Parathyroid adenoma (tissue), 2 donors: Measurements from ENCODE around the gene CTU2.

Experiments used
- H2AFZ ChIP-seq: fragments of 300-600 bp; sonication (generic); one replicate; pipeline ENCODE4 v1.7.0; 2017; ENCODE audit warnings: antibody characterized with exemption, mild to moderate bottlenecking
- H3K27ac ChIP-seq: fragments of 300-600 bp; sonication (generic); one replicate; pipeline ENCODE4 v1.7.0; 2017
- H3K27me3 ChIP-seq: fragments of 300-600 bp; sonication (generic); one replicate; pipeline ENCODE4 v1.7.0; 2017; ENCODE audit warnings: low read length; ENCODE audit not compliant: control insufficient read depth, insufficient read depth
- H3K36me3 ChIP-seq: fragments of 300-600 bp; sonication (generic); one replicate; pipeline ENCODE4 v1.7.0; 2017; ENCODE audit warnings: low read length; ENCODE audit not compliant: control insufficient read depth, insufficient read depth
- H3K4me1 ChIP-seq: fragments of 300-600 bp; sonication (generic); one replicate; pipeline ENCODE4 v1.7.0; 2017; ENCODE audit warnings: control low read depth
- H3K4me2 ChIP-seq: fragments of 300-600 bp; sonication (generic); one replicate; pipeline ENCODE4 v1.7.0; 2017; ENCODE audit warnings: low read length
- H3K4me3 ChIP-seq: fragments of 300-600 bp; sonication (generic); one replicate; pipeline ENCODE4 v1.7.0; 2017; ENCODE audit warnings: low read depth, low read length
- H3K79me2 ChIP-seq: fragments of 300-600 bp; sonication (generic); one replicate; pipeline ENCODE4 v1.7.0; 2017; ENCODE audit warnings: control low read depth
- H3K9ac ChIP-seq: fragments of 300-600 bp; sonication (generic); one replicate; pipeline ENCODE4 v1.7.0; 2017; ENCODE audit warnings: mild to moderate bottlenecking
- H3K9me3 ChIP-seq: fragments of 300-600 bp; sonication (generic); one replicate; pipeline ENCODE4 v1.7.0; 2017; ENCODE audit warnings: low read length; ENCODE audit not compliant: control insufficient read depth
- CTCF ChIP-seq: fragments of 300-600 bp; sonication (generic); IDR thresholded peaks from one replicate; pipeline ENCODE4 v1.7.0; 2017; ENCODE audit warnings: antibody characterized with exemption, mild to moderate bottlenecking
- donor health status: primary hyperparathyroidism.

CTU2 gene

DNA sequence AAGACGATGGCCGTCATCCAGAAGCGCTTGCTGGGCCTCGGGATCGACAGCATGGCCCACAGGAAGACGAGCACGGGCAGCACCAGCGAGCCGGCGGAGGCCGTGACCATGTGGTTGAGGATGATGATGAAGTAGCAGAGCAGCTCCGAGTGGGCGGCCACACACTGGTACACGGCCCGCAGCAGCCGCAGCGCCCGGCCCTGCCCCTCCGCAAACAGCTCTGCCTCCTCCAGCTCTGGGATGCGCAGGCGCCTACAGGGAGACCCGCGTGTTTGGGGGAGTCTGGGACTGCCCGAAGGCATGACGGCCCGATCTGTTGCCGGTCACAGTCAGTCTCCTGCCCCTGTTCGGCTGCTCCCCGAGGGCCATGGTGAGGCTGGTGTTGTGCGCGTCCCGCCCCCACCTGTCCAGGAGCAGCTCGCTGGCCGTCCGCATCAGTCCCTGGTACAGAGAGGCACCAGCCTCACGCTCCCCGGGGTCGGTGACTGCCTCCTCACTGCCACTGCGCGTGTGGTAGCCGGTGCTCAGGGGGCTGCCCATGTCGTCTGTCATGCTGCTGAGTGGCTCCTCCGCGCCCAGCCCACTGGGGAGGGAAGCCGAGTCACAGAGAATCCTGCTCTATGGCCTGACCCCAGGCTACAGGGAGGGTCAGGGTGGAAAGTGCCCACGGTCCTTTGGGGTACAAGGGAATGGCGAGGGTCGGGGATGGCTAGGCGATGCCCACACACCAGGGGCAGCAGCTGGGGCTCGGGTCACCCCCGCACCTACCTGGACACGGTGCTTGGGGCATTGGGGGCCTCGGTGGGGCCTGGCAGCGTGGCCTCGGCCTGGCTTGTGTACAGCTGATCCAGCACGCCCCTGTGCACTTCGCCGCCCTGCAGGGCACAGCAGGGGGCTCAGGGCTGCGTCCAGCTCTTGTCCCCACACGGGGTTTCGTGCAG lies 15.8 kb downstream of the CTU2 start:
- no peak for TF ChIP-seq CTCF

DNA sequence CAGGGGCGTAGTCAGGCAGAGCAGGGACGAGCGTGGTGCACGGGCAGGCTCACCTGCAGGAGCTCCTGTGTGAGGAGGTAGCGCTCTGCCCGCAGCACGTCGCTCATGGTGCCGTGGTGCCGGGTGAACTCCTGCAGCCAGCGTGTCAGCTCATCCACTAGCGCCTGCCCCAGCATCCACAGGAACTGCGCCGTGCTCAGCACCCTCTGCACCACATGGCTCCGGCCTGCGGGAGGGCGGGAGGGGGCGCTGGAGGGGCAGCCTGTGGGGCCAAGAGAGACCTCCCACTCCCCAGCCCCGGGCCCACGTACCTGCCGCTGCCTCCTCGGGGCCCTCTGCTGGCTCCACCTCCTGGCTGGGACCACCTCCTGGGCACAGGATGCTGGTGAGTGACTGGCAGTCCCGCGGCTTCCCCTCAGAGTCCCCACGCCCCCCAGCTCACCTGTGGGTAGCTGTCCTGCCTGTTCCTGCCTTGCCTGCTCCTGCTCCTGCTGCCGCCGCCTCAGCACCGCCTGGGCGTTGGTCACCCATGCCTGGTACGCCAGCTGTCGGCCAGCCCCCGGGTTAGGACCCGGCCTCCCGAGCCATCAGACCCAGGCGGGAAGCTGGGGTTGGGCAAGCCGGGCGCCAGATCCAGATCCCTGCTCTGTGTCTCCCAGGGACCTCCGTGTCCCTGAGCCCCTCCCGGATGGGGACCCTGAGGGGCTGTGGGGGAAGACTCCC lies 16.6 kb downstream of the CTU2 start:
- no peak overlapping the region for H3K4me2 ChIP-seq
- no peaks in the 10 kb centered on the region for H3K79me2 ChIP-seq
- H3K27me3 ChIP-seq = no peaks in the 10 kb centered on the region
- no peaks in the 10 kb centered on the region for H3K9me3 ChIP-seq
- no peak overlapping the region for H3K4me3 ChIP-seq
- H2AFZ ChIP-seq = no peak overlapping the region
- H3K27ac ChIP-seq = no peak overlapping the region
- H3K9ac ChIP-seq = no peak overlapping the region
- no peaks in the 10 kb centered on the region for H3K36me3 ChIP-seq
- TF ChIP-seq CTCF = no peak
- H3K4me1 ChIP-seq = no peaks in the 10 kb centered on the region

More for the DNA sequence above, 15.8 kb downstream of the CTU2 start:
- Histone ChIP-seq H3K27me3 (no peaks in the 10 kb centered on the region), H3K9ac (no peak overlapping the region), H3K27ac (no peak overlapping the region), H2AFZ (no peak overlapping the region), H3K4me3 (no peak overlapping the region), H3K9me3 (no peaks in the 10 kb centered on the region), H3K4me1 (no peaks in the 10 kb centered on the region), H3K36me3 (no peaks in the 10 kb centered on the region), H3K4me2 (no peak overlapping the region), H3K79me2 (no peaks in the 10 kb centered on the region)

GRCh38 chr16:88723507-88723887 lies 17.2 kb downstream of the CTU2 start:
- Histone ChIP-seq H3K27me3 (no peaks in the 10 kb centered on the region), H3K4me3 (no peak overlapping the region), H3K9me3 (no peaks in the 10 kb centered on the region), H2AFZ (no peak overlapping the region), H3K36me3 (no peaks in the 10 kb centered on the region), H3K79me2 (no peaks in the 10 kb centered on the region), H3K4me2 (no peak overlapping the region), H3K27ac (no peak overlapping the region), H3K9ac (no peak overlapping the region), H3K4me1 (no peaks in the 10 kb centered on the region)
- no peak for TF ChIP-seq CTCF

DNA sequence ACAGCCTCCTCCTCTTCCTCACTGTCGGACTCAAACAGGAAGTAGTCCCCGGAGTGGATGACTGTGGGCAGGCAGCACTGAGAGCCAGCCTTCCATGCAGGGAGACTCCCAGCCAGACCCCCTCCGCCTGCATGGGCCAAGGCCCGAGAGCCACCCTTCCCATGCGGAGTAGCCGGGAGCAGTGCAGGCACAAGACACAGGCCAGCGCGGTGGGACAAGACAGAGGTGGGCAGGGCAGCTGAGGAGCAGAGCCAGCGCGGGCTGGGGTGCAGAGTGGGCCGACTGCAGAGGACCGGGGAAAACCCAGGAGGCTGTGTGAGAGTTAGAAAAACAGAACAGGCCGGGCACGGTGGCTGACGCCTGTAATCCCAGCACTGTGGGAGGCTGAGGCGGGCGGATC lies 17.6 kb downstream of the CTU2 start:
- H3K27ac ChIP-seq = no peak overlapping the region
- no peak for TF ChIP-seq CTCF
- H3K4me3 ChIP-seq = no peak overlapping the region
- no peaks in the 10 kb centered on the region for H3K79me2 ChIP-seq
- no peaks in the 10 kb centered on the region for H3K4me1 ChIP-seq
- H3K9me3 ChIP-seq = no peaks in the 10 kb centered on the region
- no peaks in the 10 kb centered on the region for H3K36me3 ChIP-seq
- no peak overlapping the region for H3K4me2 ChIP-seq
- no peak overlapping the region for H3K9ac ChIP-seq
- no peak overlapping the region for H2AFZ ChIP-seq
- H3K27me3 ChIP-seq = no peaks in the 10 kb centered on the region
